B cell (primary cell): ENCODE results near the gene TMEM163. TPM values are rescaled to one million over a fixed set of nuclear protein-coding genes. Genes with fewer than 3 reads are reported as not detected.

Source experiments
- ATAC-seq: fragments of 200-7000 bp; cut with Tn5 transposase; one replicate; pipeline ENCODE4 v1.10.0; 2021; ENCODE audit warnings: low read depth, mild to moderate bottlenecking, moderate number of reproducible peaks, moderate library complexity
- CTCF ChIA-PET: fragments of 350-600 bp; sonication (Branson Sonifier 250); formaldehyde crosslinking; loops from one replicate; lab custom pipeline; 2021; ENCODE audit warnings: antibody characterized with exemption, inconsistent platforms; lab: Charles Lee
- POLR2A ChIA-PET: fragments of 350-600 bp; sonication (Branson Sonifier 250); formaldehyde crosslinking; loops from one replicate; lab custom pipeline; 2021; ENCODE audit warnings: antibody characterized with exemption; lab: Charles Lee
- DNase-seq: peaks from one replicate; pipeline ENCODE4 v3.0.0; 2013
- H2AFZ ChIP-seq: 2 replicates; pipeline ENCODE4 v1.6.1; 2012; ENCODE audit warnings: mild to moderate bottlenecking, low read depth, low read length; ENCODE audit not compliant: insufficient read depth, poor library complexity, severe bottlenecking
- H3K27ac ChIP-seq, 2 donors: 1 replicate in 1 of 2; 2 replicates in 1 of 2; pipeline ENCODE4 v1.5.1; 2012 to 2013; ENCODE audit warnings: low read length in 2 of 2, mild to moderate bottlenecking in 2 of 2, moderate library complexity in 1 of 2
- H3K27me3 ChIP-seq, 4 experiments: fragments of 200-600 bp in 1 of 4; sonication (generic) in 1 of 4; replicated peaks in 1 of 4; 1 replicate in 2 of 4; 2 replicates in 2 of 4; pipeline versions ENCODE4 v1.6.1 to v1.7.0; 2013 to 2016; ENCODE audit warnings: low read length in 3 of 4, mild to moderate bottlenecking in 2 of 4, mixed read lengths in 1 of 4, moderate library complexity in 1 of 4; ENCODE audit not compliant: insufficient read depth in 4 of 4, control insufficient read depth in 3 of 4; ENCODE audit errors: control extremely low read depth in 1 of 4
- H3K36me3 ChIP-seq, 2 experiments: replicated peaks in 1 of 2; 1 replicate in 1 of 2; 2 replicates in 1 of 2; pipeline versions ENCODE4 v1.6.1 to v1.7.1; 2013; ENCODE audit warnings: low read length in 1 of 2; ENCODE audit not compliant: insufficient read depth in 2 of 2, control insufficient read depth in 1 of 2; ENCODE audit errors: control extremely low read depth in 1 of 2, extremely low read depth in 1 of 2
- H3K4me1 ChIP-seq, 2 donors: fragments of 200-600 bp in 1 of 2; sonication (generic) in 1 of 2; 1 replicate in 1 of 2; 2 replicates in 1 of 2; pipeline versions ENCODE4 v1.5.1 to v1.6.1; 2013 to 2017; ENCODE audit warnings: low read length in 2 of 2; ENCODE audit not compliant: control insufficient read depth in 2 of 2, insufficient read depth in 2 of 2
- H3K4me2 ChIP-seq: replicated peaks from 2 replicates; pipeline ENCODE3; 2012; ENCODE audit warnings: mild to moderate bottlenecking, low read depth, low read length; ENCODE audit not compliant: poor library complexity, severe bottlenecking
- H3K4me3 ChIP-seq, 5 experiments: fragments of 200-600 bp in 1 of 5; sonication (generic) in 1 of 5; 1 replicate in 3 of 5; 2 replicates in 2 of 5; pipeline versions ENCODE4 v1.5.1 to v1.7.0; 2011 to 2016; ENCODE audit warnings: low read length in 4 of 5, mild to moderate bottlenecking in 4 of 5, low read depth in 2 of 5, control low read depth in 1 of 5, moderate library complexity in 1 of 5; ENCODE audit not compliant: insufficient read depth in 1 of 5; ENCODE audit errors: control extremely low read depth in 1 of 5, extremely low read depth in 1 of 5
- H3K79me2 ChIP-seq: fragments of 200-600 bp; sonication (generic); one replicate; pipeline ENCODE4 v1.6.0; 2016; ENCODE audit warnings: low read length; ENCODE audit not compliant: control insufficient read depth, insufficient read depth
- H3K9ac ChIP-seq: fragments of 200-600 bp; sonication (generic); 2 replicates; pipeline ENCODE4 v1.6.1; 2017; ENCODE audit warnings: mild to moderate bottlenecking, low read length, moderate library complexity
- H3K9me3 ChIP-seq, 3 donors: one replicate each; pipeline versions ENCODE4 v1.6.1 to v1.7.1; 2013; ENCODE audit warnings: low read length in 2 of 3; ENCODE audit not compliant: control insufficient read depth in 2 of 3, insufficient read depth in 1 of 3; ENCODE audit errors: control extremely low read depth in 1 of 3
- H4K20me1 ChIP-seq: 2 replicates; pipeline ENCODE4 v1.6.0; 2012; ENCODE audit warnings: mild to moderate bottlenecking, low read length; ENCODE audit not compliant: insufficient read depth, control insufficient read depth, poor library complexity, severe bottlenecking
- H3K27ac Mint-ChIP-seq: one replicate; pipeline ENCODE4 v1.8.0; 2021; ENCODE audit warnings: mixed read lengths
- H3K27me3 Mint-ChIP-seq: one replicate; pipeline ENCODE4 v1.8.0; 2021; ENCODE audit warnings: mixed read lengths
- H3K4me1 Mint-ChIP-seq: one replicate; pipeline ENCODE4 v1.8.0; 2021; ENCODE audit warnings: mixed read lengths
- H3K4me3 Mint-ChIP-seq: one replicate; pipeline ENCODE4 v1.8.0; 2021; ENCODE audit warnings: mixed read lengths
- H3K9me3 Mint-ChIP-seq: one replicate; pipeline ENCODE4 v1.8.0; 2022; ENCODE audit warnings: mixed read lengths; ENCODE audit not compliant: insufficient read depth
- CTCF ChIP-seq: fragments of 200-600 bp; IDR thresholded peaks from one replicate; pipeline ENCODE4 v1.8.0; 2022; ENCODE audit warnings: antibody characterized with exemption, mild to moderate bottlenecking
- EZH2 ChIP-seq: IDR thresholded peaks from 2 replicates; pipeline ENCODE4 v1.6.1; 2012; ENCODE audit warnings: borderline replicate concordance, low read depth, mild to moderate bottlenecking, moderate library complexity, low read length; ENCODE audit not compliant: insufficient read depth, poor library complexity, severe bottlenecking
- WGBS: methylation state at CpG from one replicate; pipeline ENCODE4 v1.1.5; 2013; ENCODE audit warnings: missing lambda C conversion rate; ENCODE audit not compliant: insufficient coverage; 5-methylcytosine and 5-hydroxymethylcytosine counted together
- intact Hi-C: fragments of 100-400 bp; cut with micrococcal nuclease; formaldehyde crosslinking; loops from one replicate; pipeline ENCODE4 v1.10.0; 2022
- polyA plus RNA-seq: library from polyadenylated mRNA; depleted of rRNA; stranded (reverse); fragments of >200 nt; gene quantifications from 2 replicates; pipeline ENCODE4 v1.2.3, GENCODE V29; 2012
- total RNA-seq, 2 donors: library from RNA; stranded (reverse); fragments of 120-200 nt in 1 of 2; gene quantifications; 1 replicate in 1 of 2; 2 replicates in 1 of 2; pipeline versions ENCODE4 v1.2.3 to v1.2.4, GENCODE V29; 2013 to 2022

Gene TMEM163
- total and polyA plus RNA-seq, 2 donors (not counting 1 experiment from before 2014, with no cell fraction given): 2.6 to 5.6 TPM

GRCh38 chr2:134532537-134532936 is 186.3 kb downstream of the TMEM163 start:
- Mint-ChIP-seq H3K27me3 (no peaks in the 10 kb centered on the region), H3K9me3 (no peaks in the 10 kb centered on the region), H3K4me1 (no peaks in the 10 kb centered on the region), H3K4me3 (no peak overlapping the region), H3K27ac (no peak overlapping the region)
- CTCF ChIA-PET: no interaction called here
- intact Hi-C loops: no loop called here
- Histone ChIP-seq H2AFZ (no peak overlapping the region), H3K27ac (no peak overlapping the region), H3K79me2 (no peaks in the 10 kb centered on the region), H3K27me3 (no peaks in the 10 kb centered on the region), H3K9ac (no peak overlapping the region), H3K4me2 (no peak overlapping the region), H3K9me3 (no peaks in the 10 kb centered on the region), H4K20me1 (no peaks in the 10 kb centered on the region), H3K4me1 (no peaks in the 10 kb centered on the region), H3K36me3 (no peaks in the 10 kb centered on the region), H3K4me3 (no peak overlapping the region)
- WGBS: 100% methylated on average over 1 of the region's 1 CpG
- POLR2A ChIA-PET: no interaction called here
- TF ChIP-seq CTCF: no peak
- TF ChIP-seq EZH2: no peak
- no peak for ATAC-seq
- no peak for DNase-seq

- intact Hi-C loops: no loop called here
- Histone ChIP-seq H3K4me3 (no peak overlapping the region), H3K36me3 (no peaks in the 10 kb centered on the region), H3K9me3 (no peaks in the 10 kb centered on the region), H3K4me2 (no peak overlapping the region), H2AFZ (no peak overlapping the region), H3K4me1 (no peaks in the 10 kb centered on the region), H3K27ac (no peak overlapping the region), H3K9ac (no peak overlapping the region), H3K79me2 (no peaks in the 10 kb centered on the region), H3K27me3 (no peaks in the 10 kb centered on the region), H4K20me1 (no peaks in the 10 kb centered on the region)
- no peak overlapping the region for H3K27ac Mint-ChIP-seq
- ATAC-seq (no peak), DNase-seq (no peak)
- no peaks in the 10 kb centered on the region for H3K27me3 Mint-ChIP-seq
- ChIA-PET POLR2A (no interaction called here), CTCF (no interaction called here)
- 100% methylated on average over 3 of the region's 6 CpGs for whole genome bisulfite sequencing
- no peaks in the 10 kb centered on the region for H3K9me3 Mint-ChIP-seq
- no peaks in the 10 kb centered on the region for H3K4me1 Mint-ChIP-seq
- TF ChIP-seq CTCF: no peak
- no peak for TF ChIP-seq EZH2
- no peak overlapping the region for H3K4me3 Mint-ChIP-seq
Observed at GRCh38 chr2:134527381-134527780, 191.4 kb downstream of the TMEM163 start.
